ENCODE data around the gene RNF146. TPM values are rescaled to one million over a fixed set of nuclear protein-coding genes. Genes with fewer than 3 reads are reported as not detected.
A peak's percentile ranks its signal among the peaks of the same experiment; 100 is the strongest.
"Not testable (repeated sequence)": the region's sequence is repeated elsewhere in the genome, so short reads cannot be mapped to it uniquely, and the experiment has no call there.

The RNF146 gene
- total RNA-seq, 1 donor from 2014 or later: 33.9 TPM

GRCh38 chr6:127282184-127282583 lies 15.5 kb downstream of the RNF146 start:
- DNase-seq (ENCODE audit: low read depth in 2 of 2): no peak

DNA sequence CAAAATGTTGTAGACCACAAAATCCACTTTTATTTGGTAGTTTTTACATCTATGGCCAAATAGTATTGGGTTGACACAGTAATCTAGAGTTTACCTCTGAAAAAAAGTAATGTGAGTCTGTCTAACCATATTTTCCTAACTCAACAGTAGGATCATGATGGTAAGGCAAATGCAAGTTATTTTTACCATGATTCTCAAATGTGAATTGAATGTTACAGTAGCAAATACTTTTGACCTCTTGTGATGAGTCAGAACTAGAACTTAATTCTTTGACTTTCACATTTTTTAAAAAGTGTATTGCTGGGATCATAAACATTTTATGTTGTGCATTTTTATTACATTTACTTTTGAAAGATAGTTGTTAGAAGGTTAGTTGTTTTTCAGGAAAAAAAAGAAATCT lies 22.0 kb downstream of the RNF146 start:
- DNase-seq (ENCODE audit: low read depth in 2 of 2): no peak

- no peak for DNase-seq (ENCODE audit: low read depth in 2 of 2)
These were observed 23.3 kb downstream of the RNF146 start for GRCh38 chr6:127289934-127290333.

GRCh38 chr6:127290391-127291265 lies 24.0 kb downstream of the RNF146 start:
- no peak for DNase-seq (ENCODE audit: low read depth in 2 of 2)

- DNase-seq (ENCODE audit: low read depth in 2 of 2): peak in 1 of 2 donors; percentile 26
These were observed 24.8 kb downstream of the RNF146 start for GRCh38 chr6:127291495-127291894.

DNA sequence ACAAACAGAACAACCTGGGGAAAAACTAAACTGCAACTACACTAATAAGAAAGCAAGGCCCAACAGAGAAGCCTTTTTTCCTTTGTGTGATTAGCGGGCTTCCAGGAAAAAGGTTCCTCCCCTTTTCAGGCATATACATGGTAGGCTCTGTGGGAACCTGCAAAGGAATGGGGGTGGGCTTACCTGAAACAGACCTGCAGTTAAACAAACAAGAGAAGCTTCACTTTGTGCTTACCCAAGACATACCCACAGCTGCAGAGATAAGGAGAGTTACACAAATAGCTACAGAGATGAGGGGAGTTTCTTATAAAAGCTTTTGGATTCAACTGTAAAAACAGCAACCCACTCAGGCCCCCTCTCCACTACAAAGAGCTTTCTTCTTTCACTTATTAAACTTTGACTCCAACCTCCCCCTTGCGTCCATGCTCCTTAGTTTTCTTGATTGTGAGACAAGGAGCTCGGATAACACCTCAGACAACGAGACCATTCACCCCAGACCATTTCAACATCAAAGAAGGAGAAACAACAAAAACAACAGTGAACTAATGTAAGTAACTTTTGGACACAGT lies 30.9 kb downstream of the RNF146 start:
- no peak for DNase-seq (ENCODE audit: low read depth in 2 of 2)

GRCh38 chr6:127298475-127298874 lies 31.8 kb downstream of the RNF146 start:
- no peak for DNase-seq (ENCODE audit: low read depth in 2 of 2)

GRCh38 chr6:127299522-127300240 lies 33.0 kb downstream of the RNF146 start:
- no peak for DNase-seq (ENCODE audit: low read depth in 2 of 2)

DNA sequence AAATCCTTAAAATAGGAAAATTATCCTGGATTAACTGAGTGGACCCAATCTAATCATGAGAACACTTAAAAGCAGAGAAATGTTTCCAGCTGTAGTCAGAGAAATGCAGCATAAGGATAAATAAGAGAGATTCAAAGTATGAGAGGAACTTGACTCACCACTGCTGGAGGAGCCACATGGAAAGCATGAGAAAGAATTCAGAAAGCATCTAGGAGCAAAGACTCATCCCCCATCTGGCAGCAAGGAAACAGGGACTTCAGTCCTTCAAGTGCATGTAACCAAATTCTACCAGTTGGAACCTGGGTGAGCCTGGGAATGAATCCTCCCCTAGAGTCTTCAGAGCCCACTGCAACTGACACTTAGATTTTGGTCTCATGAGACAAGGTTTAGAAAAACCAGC lies 33.7 kb downstream of the RNF146 start:
- peak in 1 of 2 donors; percentile 77 for DNase-seq (ENCODE audit: low read depth in 2 of 2)

DNA sequence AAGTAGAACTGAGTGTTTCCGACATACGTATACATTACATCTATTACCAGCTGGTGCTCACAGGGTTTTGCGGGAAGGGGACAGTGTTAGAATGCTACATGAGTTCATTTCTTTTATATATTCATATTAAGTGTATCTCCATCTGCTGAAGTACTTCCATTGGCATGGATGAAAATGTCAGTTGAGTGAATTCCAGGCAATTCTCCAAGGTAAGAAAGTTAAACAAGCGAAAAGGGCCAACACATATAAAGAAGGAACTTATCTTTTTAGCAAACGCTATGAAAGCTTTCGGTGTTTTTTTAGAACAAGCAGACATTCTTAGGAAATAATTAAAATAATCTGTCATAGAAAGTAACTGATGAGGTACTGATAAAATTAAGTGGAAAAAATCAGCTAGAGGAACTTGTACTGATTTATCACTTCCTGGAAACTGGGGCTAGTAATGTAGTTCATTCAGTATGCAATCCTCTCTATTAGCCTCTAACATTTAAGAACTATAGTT lies 34.6 kb downstream of the RNF146 start:
- peak; percentile 55 to 58 for DNase-seq (ENCODE audit: low read depth in 2 of 2)

- DNase-seq (ENCODE audit: low read depth in 2 of 2): peak; percentile 63 to 72
These were observed 36.3 kb downstream of the RNF146 start for GRCh38 chr6:127302728-127303660.

- no peak for DNase-seq (ENCODE audit: low read depth in 2 of 2)
These were observed 37.3 kb downstream of the RNF146 start for GRCh38 chr6:127303917-127304316.

- no peak for DNase-seq (ENCODE audit: low read depth in 2 of 2)
These were observed 39.1 kb downstream of the RNF146 start for GRCh38 chr6:127305741-127306140.

DNA sequence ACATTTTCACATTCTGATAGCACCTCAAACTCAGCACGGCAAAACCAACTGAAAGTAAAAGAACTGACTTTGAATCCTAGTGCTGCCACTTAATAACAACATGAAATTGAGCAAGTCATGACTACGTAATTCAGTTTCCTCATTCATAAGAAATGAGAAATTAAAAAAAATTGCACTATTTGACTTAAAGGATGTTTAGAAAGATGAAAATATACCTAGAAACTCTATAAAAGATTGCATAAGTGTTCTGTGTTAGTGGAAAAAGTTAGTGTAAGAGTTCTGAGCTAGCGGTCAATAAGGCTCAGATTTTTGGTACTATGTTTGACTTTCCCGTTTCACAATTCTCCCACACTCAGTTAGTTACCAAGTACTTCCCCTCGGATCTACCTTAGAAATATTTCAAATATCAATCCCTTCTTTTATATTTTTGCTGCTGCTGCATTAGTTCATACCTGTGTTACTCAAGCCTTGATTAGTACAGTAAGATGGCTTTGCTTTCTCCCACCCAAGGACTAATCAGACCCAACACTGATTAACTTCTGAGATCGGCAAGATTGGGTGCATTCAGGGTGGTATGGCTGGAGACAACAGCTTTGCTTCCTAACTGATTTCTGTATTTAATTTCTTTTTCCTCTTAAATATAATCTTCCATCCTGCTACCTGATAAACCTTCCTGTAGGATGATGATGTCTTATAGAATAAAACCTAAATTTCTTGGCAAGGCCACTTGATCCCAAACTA lies 50.9 kb downstream of the RNF146 start:
- no peak for DNase-seq (ENCODE audit: low read depth in 2 of 2)

DNA sequence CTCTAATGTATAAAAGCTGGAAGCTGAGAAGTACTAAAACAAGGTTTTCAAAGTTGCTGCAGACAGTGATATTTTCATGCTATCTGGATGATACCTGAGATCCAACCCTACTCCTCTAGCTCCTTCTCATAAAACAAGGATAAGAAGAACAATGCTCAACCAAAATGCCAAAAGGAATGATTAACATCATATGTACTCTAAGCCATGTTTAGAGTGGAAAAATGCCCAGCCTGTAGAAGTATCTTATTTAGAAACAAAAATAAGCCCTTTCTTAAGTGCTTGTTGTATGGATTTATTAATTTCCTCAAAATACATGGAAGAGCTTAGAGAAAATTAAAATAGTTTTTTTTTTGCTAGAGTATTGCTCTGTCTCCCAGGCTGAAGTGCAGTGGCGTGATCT lies 53.0 kb downstream of the RNF146 start:
- DNase-seq (ENCODE audit: low read depth in 2 of 2): no peak

GRCh38 chr6:127328043-127328609 lies 61.5 kb downstream of the RNF146 start:
- peak in 1 of 2 donors; percentile 8 for DNase-seq (ENCODE audit: low read depth in 2 of 2)

GRCh38 chr6:127331256-127331655 lies 64.6 kb downstream of the RNF146 start:
- DNase-seq (ENCODE audit: low read depth in 2 of 2): not testable (repeated sequence)

DNA sequence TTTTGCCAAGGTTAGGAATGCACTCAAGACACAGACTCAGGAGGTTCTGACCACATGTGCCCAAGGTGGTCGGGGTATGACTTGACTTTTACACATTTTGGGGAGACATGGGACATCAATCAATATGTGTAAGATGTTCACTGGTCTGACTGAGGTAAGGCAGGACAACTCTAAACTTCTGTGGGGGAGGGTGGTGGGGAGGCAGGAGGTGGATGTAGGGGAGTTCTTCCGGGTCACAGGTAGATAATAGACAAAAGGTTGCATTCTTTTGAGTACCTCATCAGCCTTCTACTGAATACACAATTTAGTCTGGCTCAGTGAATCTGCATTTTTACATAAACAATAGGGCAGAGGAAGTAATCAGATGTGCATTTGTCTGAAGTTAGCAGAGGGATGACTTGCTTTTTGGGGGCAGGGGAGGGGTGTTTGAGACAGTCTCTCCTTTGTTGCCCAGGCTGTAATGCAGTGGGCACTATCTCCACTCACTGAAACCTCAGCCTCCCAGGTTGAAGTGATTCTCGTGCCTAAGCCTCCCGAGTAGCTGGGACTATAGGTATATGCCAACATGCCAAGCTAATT lies 65.8 kb downstream of the RNF146 start:
- DNase-seq (ENCODE audit: low read depth in 2 of 2): no peak

Data from lung microvascular endothelial cell (primary cell).